ENCODE results near the gene SYNE3. TPM values are rescaled to one million over a fixed set of nuclear protein-coding genes. Genes with fewer than 3 reads are reported as not detected.

The SYNE3 gene, protein sequence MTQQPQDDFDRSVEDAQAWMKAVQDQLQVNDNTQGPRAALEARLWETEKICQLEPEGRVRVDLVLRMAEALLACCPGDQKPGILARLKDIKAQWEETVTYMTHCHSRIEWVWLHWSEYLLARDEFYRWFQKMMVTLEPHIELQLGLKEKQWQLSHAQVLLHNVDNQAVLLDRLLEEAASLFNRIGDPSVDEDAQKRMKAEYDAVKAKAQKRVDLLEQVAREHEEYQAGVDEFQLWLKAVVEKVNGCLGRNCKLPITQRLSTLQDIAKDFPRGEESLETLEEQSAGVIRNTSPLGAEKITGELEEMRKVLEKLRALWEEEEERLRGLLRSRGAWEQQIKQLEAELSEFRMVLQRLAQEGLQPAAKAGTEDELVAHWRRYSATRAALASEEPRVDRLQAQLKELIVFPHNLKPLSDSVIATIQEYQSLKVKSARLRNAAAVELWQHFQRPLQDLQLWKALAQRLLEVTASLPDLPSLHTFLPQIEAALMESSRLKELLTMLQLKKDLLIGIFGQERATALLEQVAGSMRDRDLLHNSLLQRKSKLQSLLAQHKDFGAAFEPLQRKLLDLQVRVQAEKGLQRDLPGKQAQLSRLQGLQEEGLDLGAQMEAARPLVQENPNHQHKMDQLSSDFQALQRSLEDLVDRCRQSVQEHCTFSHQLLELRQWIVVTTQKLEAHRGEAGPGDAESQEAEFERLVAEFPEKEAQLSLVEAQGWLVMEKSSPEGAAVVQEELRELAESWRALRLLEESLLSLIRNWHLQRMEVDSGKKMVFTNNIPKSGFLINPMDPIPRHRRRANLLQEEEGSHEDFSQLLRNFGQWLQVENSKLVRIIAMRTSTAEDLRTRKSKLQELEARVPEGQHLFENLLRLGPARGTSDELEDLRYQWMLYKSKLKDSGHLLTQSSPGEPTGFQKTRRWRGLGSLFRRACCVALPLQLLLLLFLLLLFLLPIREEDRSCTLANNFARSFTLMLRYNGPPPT
- total RNA-seq, result 11.3 TPM
- long read RNA-seq, partial matches to known transcripts, result 2 of 4 reads
- long read RNA-seq, other reads (novel, unspliced or antisense), result 2 of 4 reads

GRCh38 chr14:95516554-95517181 lies at the start of gene SYNE3:
TSS of gene SYNE3 (minus strand) at chr14:95516650. CDS start at chr14:95475821, 40,829 bp downstream.
- Histone ChIP-seq H3K4me3 (peak within 1 kb of the TSS; percentile 91), H3K9me3 (replicated peaks) (no peaks in the 10 kb centered on the region), H3K4me1 (peaks cover 77% of the 10 kb centered on the region), H3K27ac (replicated peaks) (peak within 1 kb of the TSS; percentile 94), H3K36me3 (no peaks in the 10 kb centered on the region), H3K27me3 (ENCODE audit: low read depth) (no peaks in the 10 kb centered on the region)
- TF ChIP-seq, protein P1, sequence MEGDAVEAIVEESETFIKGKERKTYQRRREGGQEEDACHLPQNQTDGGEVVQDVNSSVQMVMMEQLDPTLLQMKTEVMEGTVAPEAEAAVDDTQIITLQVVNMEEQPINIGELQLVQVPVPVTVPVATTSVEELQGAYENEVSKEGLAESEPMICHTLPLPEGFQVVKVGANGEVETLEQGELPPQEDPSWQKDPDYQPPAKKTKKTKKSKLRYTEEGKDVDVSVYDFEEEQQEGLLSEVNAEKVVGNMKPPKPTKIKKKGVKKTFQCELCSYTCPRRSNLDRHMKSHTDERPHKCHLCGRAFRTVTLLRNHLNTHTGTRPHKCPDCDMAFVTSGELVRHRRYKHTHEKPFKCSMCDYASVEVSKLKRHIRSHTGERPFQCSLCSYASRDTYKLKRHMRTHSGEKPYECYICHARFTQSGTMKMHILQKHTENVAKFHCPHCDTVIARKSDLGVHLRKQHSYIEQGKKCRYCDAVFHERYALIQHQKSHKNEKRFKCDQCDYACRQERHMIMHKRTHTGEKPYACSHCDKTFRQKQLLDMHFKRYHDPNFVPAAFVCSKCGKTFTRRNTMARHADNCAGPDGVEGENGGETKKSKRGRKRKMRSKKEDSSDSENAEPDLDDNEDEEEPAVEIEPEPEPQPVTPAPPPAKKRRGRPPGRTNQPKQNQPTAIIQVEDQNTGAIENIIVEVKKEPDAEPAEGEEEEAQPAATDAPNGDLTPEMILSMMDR (IDR thresholded peaks at IDR 0.05; ENCODE audit: borderline replicate concordance), result no peak
- DNase-seq, result peak; percentile 78
- intact Hi-C loops (cut with micrococcal nuclease), result no loop called here

DNA sequence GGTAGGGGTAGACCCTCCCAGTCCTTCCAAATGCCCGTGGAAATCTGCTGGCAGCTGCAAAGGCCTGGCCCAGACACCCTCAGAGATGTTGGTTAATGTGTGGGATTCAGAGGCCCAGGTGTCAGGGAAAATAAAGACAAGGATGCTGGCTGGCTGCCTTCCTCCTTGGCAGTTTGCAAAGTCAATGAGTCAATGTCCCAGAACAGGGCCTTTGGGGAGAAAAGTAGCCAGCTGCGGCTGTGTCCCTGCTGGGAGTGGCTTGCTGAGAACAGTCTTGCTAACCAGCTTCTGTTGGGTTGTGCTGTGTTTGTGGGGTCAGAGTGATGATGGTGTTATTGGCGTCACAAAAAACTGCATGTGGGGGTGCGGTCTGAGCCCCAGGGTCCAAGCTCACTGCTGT lies 47.6 kb upstream of the SYNE3 start:
- Histone ChIP-seq H3K9me3 (replicated peaks) (no peaks in the 10 kb centered on the region), H3K4me3 (no peak overlapping the region), H3K27ac (replicated peaks) (no peak overlapping the region), H3K4me1 (peaks cover 3% of the 10 kb centered on the region), H3K36me3 (no peaks in the 10 kb centered on the region), H3K27me3 (ENCODE audit: low read depth) (peaks cover 13% of the 10 kb centered on the region)
- intact Hi-C loops (cut with micrococcal nuclease), result loop anchor here (5.0 kb wide), 1 partner anchor 428 kb away; no protein-coding TSS in a partner anchor
- DNase-seq, result peak; percentile 53
- TF ChIP-seq, protein P1 (IDR thresholded peaks at IDR 0.05; ENCODE audit: borderline replicate concordance), result no peak

GRCh38 chr14:95562892-95563685 lies 46.6 kb upstream of the SYNE3 start:
- H3K36me3 ChIP-seq, result no peaks in the 10 kb centered on the region
- intact Hi-C loops (cut with micrococcal nuclease), result loop anchor here (5.0 kb wide), 1 partner anchor 429 kb away; no protein-coding TSS in a partner anchor
- peaks cover 13% of the 10 kb centered on the region for H3K27me3 ChIP-seq (ENCODE audit: low read depth)
- TF ChIP-seq, protein P1 (IDR thresholded peaks at IDR 0.05; ENCODE audit: borderline replicate concordance), result no peak
- DNase-seq, result no peak
- H3K9me3 ChIP-seq (replicated peaks), result no peaks in the 10 kb centered on the region
- H3K27ac ChIP-seq (replicated peaks), result no peak overlapping the region
- no peak overlapping the region for H3K4me3 ChIP-seq
- peaks cover 3% of the 10 kb centered on the region for H3K4me1 ChIP-seq

DNA sequence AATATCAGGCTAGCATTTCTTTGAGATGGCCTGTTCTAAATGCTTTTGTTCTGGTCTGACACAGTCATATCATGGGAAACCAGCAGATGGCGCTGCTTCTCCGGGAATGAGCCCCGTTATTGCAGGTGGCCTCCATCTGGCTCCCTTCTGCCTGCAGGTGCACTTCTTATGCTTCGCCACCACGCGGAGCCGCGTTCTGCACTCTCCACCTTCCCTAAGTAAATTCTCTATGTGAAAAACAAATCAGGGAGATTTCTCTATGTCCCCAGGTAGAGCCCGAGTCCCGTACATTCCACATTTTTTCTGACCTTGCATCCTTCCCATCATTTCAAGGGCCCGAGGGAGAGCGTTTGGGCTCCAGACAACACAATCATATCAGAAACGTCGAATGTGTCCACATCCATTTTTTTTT lies 44.6 kb upstream of the SYNE3 start:
- TF ChIP-seq, protein P1 (IDR thresholded peaks at IDR 0.05; ENCODE audit: borderline replicate concordance), result peak; percentile 94

More for the DNA sequence above, 44.6 kb upstream of the SYNE3 start:
- peak; percentile 78 for DNase-seq
- Histone ChIP-seq H3K9me3 (replicated peaks) (no peaks in the 10 kb centered on the region), H3K36me3 (no peaks in the 10 kb centered on the region), H3K4me3 (no peak overlapping the region), H3K27ac (replicated peaks) (no peak overlapping the region), H3K4me1 (peaks cover 3% of the 10 kb centered on the region), H3K27me3 (ENCODE audit: low read depth) (peaks cover 13% of the 10 kb centered on the region)
- intact Hi-C loops (cut with micrococcal nuclease), result loop anchor here (5.0 kb wide), 1 partner anchor 431 kb away; no protein-coding TSS in a partner anchor
